Hepatocyte (in vitro differentiated cells): ENCODE measurements around the gene MS4A15.

ENCODE experiments used
- CTCF ChIP-seq: fragments of 200-600 bp; sonication (generic); IDR thresholded peaks from 2 replicates; pipeline ENCODE4 v1.5.1; 2016; ENCODE audit warnings: antibody characterized with exemption, mild to moderate bottlenecking; ENCODE audit not compliant: poor library complexity
- EZH2 ChIP-seq: fragments of 200-600 bp; sonication (generic); IDR thresholded peaks from 2 replicates; pipeline ENCODE4 v1.6.1; 2016; ENCODE audit warnings: antibody characterized with exemption, mild to moderate bottlenecking, borderline replicate concordance
- EZH2phosphoT487 ChIP-seq: fragments of 200-600 bp; sonication (generic); IDR thresholded peaks from one replicate; pipeline ENCODE4 v1.6.1; 2018; ENCODE audit warnings: antibody characterized with exemption, mild to moderate bottlenecking, low read depth, moderate library complexity; ENCODE audit not compliant: unreplicated experiment, severe bottlenecking

DNA sequence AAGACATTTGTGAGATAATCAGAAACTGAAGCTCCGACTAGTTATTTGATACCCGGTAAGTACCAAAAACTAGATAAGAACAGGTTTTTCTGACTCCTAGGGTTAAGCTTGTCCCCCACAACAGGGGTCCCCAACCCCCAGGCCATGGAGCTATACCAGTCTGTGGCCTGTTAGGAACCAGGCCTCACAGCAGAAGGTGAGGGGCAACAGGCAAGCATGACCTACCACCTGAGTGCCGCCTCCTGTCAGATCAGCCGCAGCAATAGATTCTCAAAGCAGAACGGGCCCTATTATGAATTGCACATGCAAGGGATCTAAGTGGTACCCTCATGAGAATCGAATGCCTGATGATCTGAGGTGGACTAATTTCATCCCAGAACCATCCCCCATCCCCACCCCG, 27.2 kb downstream of the MS4A15 start:
- no peak for TF ChIP-seq CTCF
- no peak for TF ChIP-seq EZH2
- TF ChIP-seq EZH2phosphoT487, result no peak
